ENCODE data around the gene CRTC2. TPM values are rescaled to one million over a fixed set of nuclear protein-coding genes. Genes with fewer than 3 reads are reported as not detected.

The CRTC2 gene
- total RNA-seq, 1 experiment from 2014 or later: 45.7 TPM

DNA sequence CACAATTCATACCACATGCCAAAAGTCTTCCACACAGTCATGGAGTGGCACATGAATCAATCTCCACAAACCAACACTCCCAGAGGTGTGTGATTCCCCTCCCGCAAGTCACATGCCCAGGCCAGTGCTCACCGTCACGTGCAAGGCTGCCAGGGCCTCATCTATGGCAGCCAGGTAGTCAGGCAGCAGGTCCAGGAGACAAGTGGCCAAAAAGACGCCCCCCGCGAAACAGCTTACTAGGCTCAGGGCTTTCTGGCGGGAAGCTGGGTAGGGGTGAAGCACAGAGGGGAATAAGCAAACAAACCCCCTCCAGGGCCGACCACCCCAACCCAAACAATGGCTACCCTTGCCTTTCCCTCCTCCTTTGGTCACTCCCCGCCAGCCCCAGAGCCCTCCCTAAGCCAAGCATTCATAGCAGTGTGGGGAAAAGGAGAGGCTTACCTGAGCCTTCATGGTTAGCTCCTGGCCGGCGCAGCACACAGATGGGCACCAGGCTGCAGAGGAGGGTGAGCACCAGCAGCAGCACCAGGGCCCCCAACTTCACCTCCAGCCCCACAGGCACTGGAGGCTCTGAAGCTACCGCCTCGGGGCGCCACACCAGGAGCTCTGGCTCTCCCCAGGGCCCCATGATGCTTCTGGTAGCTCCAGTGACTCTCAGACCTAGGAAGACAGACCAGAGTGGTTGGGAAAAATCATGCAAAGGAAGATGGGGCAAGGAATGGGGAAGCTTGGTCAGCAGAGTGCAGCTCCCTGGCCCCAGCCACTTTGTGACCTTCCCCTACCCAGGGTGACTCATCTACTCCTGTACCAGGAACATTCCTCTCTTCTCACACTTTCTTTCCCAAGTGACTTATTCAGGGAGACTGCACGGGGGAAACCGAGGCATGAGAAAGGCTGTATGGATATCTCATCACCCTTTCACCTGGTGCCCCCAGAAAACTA, 3.9 kb upstream of the CRTC2 start:
- Histone ChIP-seq H2BK15ac (ENCODE audit: low read depth, low read length) (no peak overlapping the region), H4K5ac (ENCODE audit: insufficient read length, low read depth, low read length) (no peak overlapping the region), H3K79me2 (ENCODE audit: insufficient read depth, low read length) (peaks cover 21% of the 10 kb centered on the region; the same call in 1 of the 2 replicates), H3K18ac (ENCODE audit: insufficient read length, low read depth, low read length) (peak overlapping the region; percentile 42), H3K9ac (ENCODE audit: extremely low read depth, insufficient read length, low read length) (peak overlapping the region; percentile 96), H3K27me3 (ENCODE audit: insufficient read depth, low read length) (no peaks in the 10 kb centered on the region), H4K8ac (replicated peaks; ENCODE audit: insufficient read length, low read depth, low read length) (no peak overlapping the region), H3K56ac (ENCODE audit: insufficient read length, low read depth, low read length) (no peak overlapping the region), H3K27ac (ENCODE audit: insufficient read length, low read depth, low read length) (no peak overlapping the region), H2BK20ac (ENCODE audit: low read depth, low read length, poor library complexity, severe bottlenecking) (no peak overlapping the region), H3K9me3 (ENCODE audit: control insufficient read depth, low read depth, low read length) (no peaks in the 10 kb centered on the region), H3K4ac (ENCODE audit: low read depth, low read length) (no peak overlapping the region), H3K23ac (ENCODE audit: insufficient read length, low read depth, low read length) (no peak overlapping the region), H2AFZ (ENCODE audit: low read length) (no peak overlapping the region), H3K14ac (ENCODE audit: insufficient read depth, low read length) (no peak overlapping the region), H2AK5ac (ENCODE audit: insufficient read length, low read length) (no peak overlapping the region), H4K20me1 (ENCODE audit: control insufficient read depth, insufficient read depth, insufficient read length) (no peaks in the 10 kb centered on the region), H3T11ph (ENCODE audit: low read length) (no peak overlapping the region), H2BK12ac (ENCODE audit: insufficient read length, low read depth, low read length) (no peak overlapping the region), H3K23me2 (ENCODE audit: insufficient read length, low read depth, low read length, poor library complexity, severe bottlenecking) (peaks cover 29% of the 10 kb centered on the region), H3K79me1 (ENCODE audit: insufficient read depth, low read depth, low read length, poor library complexity, severe bottlenecking) (peaks cover 10% of the 10 kb centered on the region), H3K4me2 (ENCODE audit: insufficient read depth, insufficient read length, low read length) (peak overlapping the region; percentile 96), H3K4me1 (ENCODE audit: insufficient read depth, low read length) (no peaks in the 10 kb centered on the region), H4K91ac (ENCODE audit: insufficient read length, low read depth, low read length) (no peak overlapping the region), H2BK5ac (ENCODE audit: insufficient read length, low read length) (no peak overlapping the region), H2BK120ac (ENCODE audit: low read depth, low read length, poor library complexity, severe bottlenecking) (no peak overlapping the region)
- Mint-ChIP-seq H3K27ac (peak overlapping the region; percentile 92 to 99 (median 97)), H3K36me3 (ENCODE audit: insufficient read depth in 1 of 3, low read depth in 3 of 3) (peaks cover 33 to 40% (median 36%) of the 10 kb centered on the region in 3 experiments), H3K27me3 (ENCODE audit: low read depth) (no peaks in the 10 kb centered on the region), H3K9me3 (peaks cover 0 to 4% of the 10 kb centered on the region in 2 experiments; a peak in 2 of 5 replicates), H3K4me1 (peaks cover 45 to 61% of the 10 kb centered on the region in 2 experiments), H3K4me3 (peak overlapping the region; percentile 89 to 94)
- no peak for DNase-seq
- TF ChIP-seq, protein P1, sequence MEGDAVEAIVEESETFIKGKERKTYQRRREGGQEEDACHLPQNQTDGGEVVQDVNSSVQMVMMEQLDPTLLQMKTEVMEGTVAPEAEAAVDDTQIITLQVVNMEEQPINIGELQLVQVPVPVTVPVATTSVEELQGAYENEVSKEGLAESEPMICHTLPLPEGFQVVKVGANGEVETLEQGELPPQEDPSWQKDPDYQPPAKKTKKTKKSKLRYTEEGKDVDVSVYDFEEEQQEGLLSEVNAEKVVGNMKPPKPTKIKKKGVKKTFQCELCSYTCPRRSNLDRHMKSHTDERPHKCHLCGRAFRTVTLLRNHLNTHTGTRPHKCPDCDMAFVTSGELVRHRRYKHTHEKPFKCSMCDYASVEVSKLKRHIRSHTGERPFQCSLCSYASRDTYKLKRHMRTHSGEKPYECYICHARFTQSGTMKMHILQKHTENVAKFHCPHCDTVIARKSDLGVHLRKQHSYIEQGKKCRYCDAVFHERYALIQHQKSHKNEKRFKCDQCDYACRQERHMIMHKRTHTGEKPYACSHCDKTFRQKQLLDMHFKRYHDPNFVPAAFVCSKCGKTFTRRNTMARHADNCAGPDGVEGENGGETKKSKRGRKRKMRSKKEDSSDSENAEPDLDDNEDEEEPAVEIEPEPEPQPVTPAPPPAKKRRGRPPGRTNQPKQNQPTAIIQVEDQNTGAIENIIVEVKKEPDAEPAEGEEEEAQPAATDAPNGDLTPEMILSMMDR (conservative IDR thresholded peaks at IDR 0.05): no peak
- no CpG with 5 or more reads among the region's 16 CpGs for WGBS (ENCODE audit: extremely low coverage, insufficient read length, low lambda C conversion rate)
